Kidney epithelial cell (primary cell): ENCODE data around the gene NFKBIB. TPM values are rescaled to one million over a fixed set of nuclear protein-coding genes. Genes with fewer than 3 reads are reported as not detected.

Experiments
- DNase-seq: peaks from one replicate; pipeline ENCODE4 v3.0.0-alpha.2; 2010; ENCODE audit warnings: low read depth
- H3K27me3 ChIP-seq: 2 replicates; pipeline ENCODE4 v1.6.0; 2011; ENCODE audit warnings: low read length; ENCODE audit not compliant: control insufficient read depth, insufficient read depth
- H3K36me3 ChIP-seq: 2 replicates; pipeline ENCODE4 v1.5.1; 2011; ENCODE audit warnings: low read length; ENCODE audit not compliant: control insufficient read depth, insufficient read depth
- H3K4me3 ChIP-seq: 2 replicates; pipeline ENCODE4 v1.5.1; 2011; ENCODE audit warnings: low read depth, mild to moderate bottlenecking, control low read depth, low read length
- CTCF ChIP-seq: IDR thresholded peaks from 2 replicates; pipeline ENCODE4 v1.5.1; 2011; ENCODE audit warnings: mild to moderate bottlenecking, moderate library complexity, low read length, control low read depth, inconsistent platforms; ENCODE audit not compliant: insufficient read depth, poor library complexity, severe bottlenecking
- total RNA-seq: library from RNA; depleted of rRNA; stranded (reverse); fragments of >200 nt; gene quantifications from 2 replicates; pipeline ENCODE4 v1.2.3, GENCODE V29; 2015

The NFKBIB gene
- total RNA-seq, 1 donor from 2014 or later, result 41.7 TPM

- no peak for TF ChIP-seq CTCF
- Histone ChIP-seq H3K36me3 (no peaks in the 10 kb centered on the region), H3K27me3 (peaks cover 17% of the 10 kb centered on the region), H3K4me3 (no peak overlapping the region)
- DNase-seq, result no peak
Observed at GRCh38 chr19:38907670-38908069, 7.9 kb downstream of the NFKBIB start.

GRCh38 chr19:38908911-38909310 lies 9.1 kb downstream of the NFKBIB start:
- no peaks in the 10 kb centered on the region for H3K36me3 ChIP-seq
- H3K4me3 ChIP-seq, result no peak overlapping the region
- peaks cover 19% of the 10 kb centered on the region for H3K27me3 ChIP-seq
- DNase-seq, result no peak
- TF ChIP-seq CTCF, result no peak

- no peak for DNase-seq
- TF ChIP-seq CTCF, result no peak
- H3K27me3 ChIP-seq, result peaks cover 19% of the 10 kb centered on the region
- no peak overlapping the region for H3K4me3 ChIP-seq
- H3K36me3 ChIP-seq, result no peaks in the 10 kb centered on the region
Observed at GRCh38 chr19:38910488-38910887, 10.7 kb downstream of the NFKBIB start.

- Histone ChIP-seq H3K27me3 (peaks cover 19% of the 10 kb centered on the region), H3K36me3 (no peaks in the 10 kb centered on the region), H3K4me3 (no peak overlapping the region)
- TF ChIP-seq CTCF, result no peak
- DNase-seq, result no peak
Observed at GRCh38 chr19:38911388-38912001, 11.7 kb downstream of the NFKBIB start.

- no peak for DNase-seq
- Histone ChIP-seq H3K27me3 (peaks cover 19% of the 10 kb centered on the region), H3K4me3 (no peak overlapping the region), H3K36me3 (no peaks in the 10 kb centered on the region)
- TF ChIP-seq CTCF, result no peak
Observed at GRCh38 chr19:38912600-38913514, 13.1 kb downstream of the NFKBIB start.
